ENCODE results near the gene IRF2. TPM values are rescaled to one million over a fixed set of nuclear protein-coding genes. Genes with fewer than 3 reads are reported as not detected.

The IRF2 gene
- 14.1 and 15.1 TPM in 2 replicates for total RNA-seq

GRCh38 chr4:184474263-184475095 is at the start of gene IRF2:
Gene IRF2 (minus strand): TSS chr4:184474550. CDS start chr4:184429064, 45,486 bp downstream.

Other genes starting within 250 kb of the IRF2 start
- 17.4 and 21.2 TPM in 2 replicates for gene CASP3, start 174.9 kb upstream of the IRF2 start, total RNA-seq
- 13.8 and 20.8 TPM in 2 replicates for gene PRIMPOL, start 175.2 kb upstream of the IRF2 start, total RNA-seq

All from bronchus fibroblast of lung (primary cell).